IPS-11a (cell line): ENCODE data around the gene CCDC117.

Experiments used
- H3K4me3 ChIP-seq: one replicate; pipeline ENCODE4 v1.5.1; 2013; ENCODE audit warnings: low read depth, low read length, control low read depth

Gene CCDC117

DNA sequence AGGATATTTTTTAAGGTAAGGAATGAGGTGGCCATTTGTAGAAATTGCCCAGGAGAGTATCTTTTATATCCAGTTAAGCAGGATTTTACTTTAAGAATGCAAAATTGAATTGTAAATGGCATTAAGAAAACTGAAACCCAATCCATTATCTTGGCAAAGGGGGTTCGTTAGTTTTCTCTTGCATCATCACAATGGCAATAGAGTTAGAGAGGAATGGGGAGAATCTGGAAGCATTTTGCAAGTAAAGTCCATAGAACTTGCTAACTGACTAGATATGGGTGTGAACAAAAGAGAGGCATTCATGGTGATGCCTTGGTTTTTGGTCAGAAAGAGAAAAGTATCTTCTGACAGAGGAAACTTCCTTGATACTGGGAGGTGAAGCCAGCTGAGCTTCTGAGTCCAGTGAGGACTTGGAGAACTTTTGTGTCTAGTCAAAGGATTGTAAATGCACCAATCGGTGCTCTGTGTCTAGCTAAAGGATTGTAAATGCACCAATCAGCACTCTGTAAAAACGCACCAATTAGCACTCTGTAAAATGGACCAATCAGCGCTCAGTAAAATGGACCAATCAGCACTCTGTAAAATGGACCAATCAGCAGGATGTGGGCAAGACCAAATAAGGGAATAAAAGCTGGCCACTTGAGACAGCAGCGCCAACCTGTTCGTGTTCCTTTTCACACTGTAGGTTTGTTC, 3.6 kb upstream of the CCDC117 start:
- H3K4me3 ChIP-seq, result no peak overlapping the region

DNA sequence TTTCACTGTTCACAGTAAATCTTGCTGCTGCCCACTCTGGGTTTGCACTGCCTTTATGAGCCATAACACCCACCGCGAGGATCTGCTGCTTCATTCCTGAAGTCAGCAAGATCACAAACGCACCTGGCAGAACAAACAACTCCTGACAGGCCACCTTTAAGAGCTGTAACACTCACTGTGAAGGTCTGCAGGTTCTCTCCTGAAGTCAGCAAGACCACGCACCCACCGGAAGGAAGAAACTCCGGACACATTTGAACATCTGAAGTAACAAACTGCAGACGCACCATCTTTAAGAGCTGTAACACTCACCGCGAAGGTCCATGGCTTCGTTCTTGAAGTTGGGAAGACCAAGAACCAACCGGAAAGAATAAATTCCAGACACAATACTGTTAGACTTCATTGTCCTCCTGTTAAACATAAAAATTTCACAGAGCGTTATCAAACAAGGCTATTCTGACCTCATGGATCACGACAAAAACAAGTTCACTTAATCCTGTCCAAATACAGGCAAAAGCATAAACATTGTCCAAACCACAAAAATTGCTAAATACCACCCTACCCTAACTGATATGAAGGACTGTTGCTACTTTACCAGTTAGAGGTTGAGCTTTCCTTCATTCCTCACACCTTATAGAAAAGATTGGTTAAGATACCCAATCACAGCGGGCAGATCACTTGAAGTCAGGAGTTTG, 3.0 kb upstream of the CCDC117 start:
- H3K4me3 ChIP-seq, result no peak overlapping the region

GRCh38 chr22:28771195-28771791, 1.2 kb upstream of the CCDC117 start:
- no peak overlapping the region for H3K4me3 ChIP-seq

DNA sequence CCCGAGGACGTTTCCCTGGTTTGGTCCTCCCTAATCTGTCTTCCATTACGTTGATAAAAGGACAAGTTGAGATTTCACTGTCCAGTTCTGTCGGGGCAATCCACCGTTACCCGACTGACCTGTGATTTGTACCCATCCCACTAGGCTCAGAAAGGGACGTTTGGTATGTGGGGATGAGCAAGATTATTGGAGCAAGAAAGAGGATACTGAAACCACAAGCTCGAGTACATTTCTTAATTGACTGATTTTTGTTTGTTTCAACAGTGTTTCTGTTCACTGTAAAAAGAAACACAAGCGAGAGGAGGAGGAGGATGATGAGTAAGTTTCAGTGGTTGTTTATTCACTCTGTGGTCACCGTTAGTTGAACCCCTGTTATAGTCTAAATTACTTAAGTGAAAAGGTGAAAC, 969 bp downstream of the CCDC117 start:
- H3K4me3 ChIP-seq, result peak overlapping the region; percentile 65

GRCh38 chr22:28774378-28774777, 1.9 kb downstream of the CCDC117 start:
- no peak overlapping the region for H3K4me3 ChIP-seq

- no peak overlapping the region for H3K4me3 ChIP-seq
These were observed 7.3 kb downstream of the CCDC117 start for GRCh38 chr22:28779833-28780232.

DNA sequence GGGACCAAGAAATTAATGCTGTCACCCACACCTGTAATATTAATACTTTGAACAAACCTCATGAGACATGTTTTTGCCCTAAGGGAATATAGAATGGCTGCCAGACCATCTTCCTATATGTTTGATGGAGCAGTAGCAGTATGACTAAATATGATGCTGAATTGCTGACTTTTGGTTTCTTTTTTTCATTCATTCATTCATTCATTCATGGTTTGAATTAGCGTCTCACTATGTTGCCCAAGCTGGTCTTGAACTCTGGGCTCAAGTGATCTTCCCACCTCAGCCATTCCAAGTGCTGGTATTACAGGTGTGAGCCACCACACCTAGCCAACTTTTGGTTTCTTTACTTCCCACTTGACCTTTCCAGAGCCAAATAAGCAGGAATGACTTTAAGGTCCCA, 7.8 kb downstream of the CCDC117 start:
- no peak overlapping the region for H3K4me3 ChIP-seq

- H3K4me3 ChIP-seq, result no peak overlapping the region
These were observed 11.5 kb downstream of the CCDC117 start for GRCh38 chr22:28783786-28784671.

DNA sequence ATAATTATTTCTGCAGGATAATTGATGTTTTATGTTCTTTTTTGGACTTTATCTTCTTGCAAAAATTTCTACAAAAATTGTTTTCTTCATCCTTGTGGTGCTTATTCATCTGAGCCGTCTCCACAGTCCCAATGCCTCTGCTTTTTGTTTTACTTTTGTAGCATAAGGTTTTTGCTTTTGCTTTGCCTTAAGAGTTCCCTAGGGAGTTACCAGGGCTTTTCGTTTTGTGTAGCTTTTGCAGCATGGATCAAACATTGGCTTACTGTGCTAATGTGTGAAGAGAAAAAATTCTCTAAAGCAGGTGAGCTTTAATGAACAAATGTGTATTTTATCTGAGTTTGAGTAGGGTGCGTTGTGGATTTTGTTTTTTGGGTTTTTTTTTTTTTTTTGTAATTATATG, 16.1 kb downstream of the CCDC117 start:
- H3K4me3 ChIP-seq, result no peak overlapping the region

- H3K4me3 ChIP-seq, result no peak overlapping the region
These were observed 18.6 kb downstream of the CCDC117 start for GRCh38 chr22:28791124-28791523.

DNA sequence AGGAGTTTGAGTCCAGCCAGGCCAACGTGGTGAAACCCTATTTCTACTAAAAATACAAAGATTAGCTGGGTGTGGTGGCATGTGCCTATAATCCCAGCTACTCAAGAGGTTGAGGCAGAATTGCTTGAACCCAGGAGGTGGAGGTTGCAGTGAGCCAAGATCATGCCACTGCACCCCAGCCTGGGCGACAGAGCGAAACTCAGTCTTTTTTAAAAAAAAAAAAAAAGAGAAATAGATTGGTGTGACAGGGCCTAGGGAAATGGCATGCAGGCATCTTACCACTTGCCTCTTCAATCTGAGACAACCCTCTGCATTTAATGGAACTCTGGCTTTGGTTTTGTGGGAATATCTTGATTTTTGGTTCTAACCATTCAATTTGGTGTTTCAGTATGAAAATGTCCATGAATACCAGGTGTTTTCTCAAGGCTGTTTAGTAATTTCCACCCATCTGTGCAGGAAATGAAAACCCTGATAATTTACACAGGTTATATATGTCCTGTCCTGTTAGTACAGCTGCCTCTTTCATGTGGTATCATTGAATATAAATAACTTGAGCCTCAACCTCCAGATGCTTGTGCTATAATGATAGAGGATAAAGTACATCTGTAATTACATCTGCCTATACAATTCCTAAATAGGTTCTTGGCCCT, 19.5 kb downstream of the CCDC117 start:
- H3K4me3 ChIP-seq, result no peak overlapping the region

- H3K4me3 ChIP-seq, result no peak overlapping the region
These were observed 20.2 kb downstream of the CCDC117 start for GRCh38 chr22:28792491-28793383.

- H3K4me3 ChIP-seq, result no peak overlapping the region
These were observed 21.6 kb downstream of the CCDC117 start for GRCh38 chr22:28793976-28794584.

DNA sequence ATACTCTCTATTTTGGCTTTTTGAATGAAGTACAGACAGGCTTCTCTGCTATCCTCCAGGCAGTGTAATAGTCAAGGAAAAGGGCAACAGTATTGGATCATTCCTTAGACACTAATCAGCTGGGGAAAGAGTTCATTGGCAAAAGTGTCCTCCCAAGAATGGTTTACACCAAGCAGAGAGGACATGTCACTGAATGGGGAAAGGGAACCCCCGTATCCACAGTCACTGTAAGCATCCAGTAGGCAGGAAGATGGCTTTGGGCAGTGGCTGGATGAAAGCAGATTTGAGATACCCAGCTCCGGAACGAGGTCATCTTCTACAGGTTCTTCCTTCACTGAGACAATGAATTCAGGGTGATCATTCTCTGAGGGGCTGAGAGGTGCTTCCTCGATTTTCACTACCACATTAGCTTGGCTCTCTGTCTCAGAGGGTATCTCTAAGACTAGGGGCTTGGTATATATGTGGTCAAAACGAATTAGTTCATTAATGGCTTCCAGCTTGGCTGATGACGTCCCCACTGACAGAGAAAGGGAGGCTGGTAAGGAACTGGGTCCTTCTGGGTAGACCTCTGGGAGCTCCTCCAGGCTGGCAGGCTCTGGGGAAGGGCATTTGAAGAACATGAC, 22.7 kb downstream of the CCDC117 start:
- H3K4me3 ChIP-seq, result no peak overlapping the region

GRCh38 chr22:28795932-28796856, 23.7 kb downstream of the CCDC117 start:
- H3K4me3 ChIP-seq, result no peak overlapping the region

- peak overlapping the region; percentile 93 for H3K4me3 ChIP-seq
These were observed 26.5 kb downstream of the CCDC117 start for GRCh38 chr22:28798810-28799605.
